IMR-90 (cell line): ENCODE results near the gene SNX15. TPM values are rescaled to one million over a fixed set of nuclear protein-coding genes. Genes with fewer than 3 reads are reported as not detected.

ENCODE experiments used
- ATAC-seq: fragments of 200-7000 bp; cut with Tn5 transposase; 2 replicates; pipeline ENCODE4 v1.9.1; 2020; ENCODE audit warnings: low read depth, mild to moderate bottlenecking, moderate library complexity
- BruUV-seq: library from RNA; stranded (reverse); fragments of 400-500 nt; replicated peaks from 2 replicates; lab custom pipeline; 2021; lab: Mats Ljungman, UMichigan
- CTCF ChIA-PET: fragments of 300-600 bp; formaldehyde crosslinking; extraction: SDS; loops from one replicate; lab custom pipeline; 2021; ENCODE audit warnings: antibody characterized with exemption; lab: Yijun Ruan, JAX
- POLR2A ChIA-PET: fragments of 300-600 bp; sonication (Branson Sonifier 250); formaldehyde crosslinking; loops from one replicate; lab custom pipeline; 2022; ENCODE audit warnings: antibody characterized with exemption; ENCODE audit not compliant: unreplicated experiment; lab: Charles Lee
- DNase-seq: peaks from one replicate; pipeline ENCODE4 v3.0.0; 2013
- H2AFZ ChIP-seq: replicated peaks from 2 replicates; pipeline ENCODE3; 2013; ENCODE audit warnings: low read length, mild to moderate bottlenecking; ENCODE audit not compliant: poor library complexity
- H2AK5ac ChIP-seq: 2 replicates; pipeline ENCODE4 v1.6.1; 2013; ENCODE audit warnings: low read depth, low read length, inconsistent platforms
- H2AK9ac ChIP-seq: replicated peaks from 2 replicates; pipeline ENCODE3; 2013; ENCODE audit warnings: mild to moderate bottlenecking, low read depth, low read length, moderate library complexity; ENCODE audit not compliant: poor library complexity
- H2BK120ac ChIP-seq: 2 replicates; pipeline ENCODE4 v1.6.1; 2013; ENCODE audit warnings: low read depth, low read length, inconsistent platforms
- H2BK15ac ChIP-seq: 3 replicates; pipeline ENCODE4 v1.6.1; 2013; ENCODE audit warnings: low read depth, low read length, inconsistent platforms
- H2BK20ac ChIP-seq: 2 replicates; pipeline ENCODE4 v1.6.1; 2013; ENCODE audit warnings: low read depth, mild to moderate bottlenecking, inconsistent platforms, low read length, moderate library complexity
- H2BK5ac ChIP-seq: 2 replicates; pipeline ENCODE4 v1.6.1; 2013; ENCODE audit warnings: mild to moderate bottlenecking, low read depth, low read length, inconsistent platforms; ENCODE audit not compliant: poor library complexity, severe bottlenecking
- H3K14ac ChIP-seq: replicated peaks from 2 replicates; pipeline ENCODE4 v1.6.1; 2013; ENCODE audit warnings: low read depth, low read length, inconsistent platforms
- H3K18ac ChIP-seq: 2 replicates; pipeline ENCODE4 v1.6.1; 2013; ENCODE audit warnings: low read depth, low read length, control low read depth
- H3K23ac ChIP-seq: 2 replicates; pipeline ENCODE4 v1.6.1; 2013; ENCODE audit warnings: low read depth, low read length, inconsistent platforms
- H3K27ac ChIP-seq: 2 replicates; pipeline ENCODE4 v1.5.1; 2013; ENCODE audit warnings: mild to moderate bottlenecking, control low read depth, low read length; ENCODE audit not compliant: insufficient read depth
- H3K27me3 ChIP-seq: 2 replicates; pipeline ENCODE4 v1.6.1; 2013; ENCODE audit warnings: low read length; ENCODE audit not compliant: control insufficient read depth, insufficient read depth
- H3K36me3 ChIP-seq: 2 replicates; pipeline ENCODE4 v1.6.1; 2013; ENCODE audit warnings: low read length, mixed read lengths; ENCODE audit not compliant: control insufficient read depth, insufficient read depth
- H3K4ac ChIP-seq: 2 replicates; pipeline ENCODE4 v1.6.1; 2013; ENCODE audit warnings: low read depth, low read length, inconsistent platforms
- H3K4me1 ChIP-seq: 2 replicates; pipeline ENCODE4 v1.6.1; 2013; ENCODE audit warnings: low read length, mixed read lengths; ENCODE audit not compliant: control insufficient read depth, insufficient read depth
- H3K4me2 ChIP-seq: 2 replicates; pipeline ENCODE4 v1.6.1; 2013; ENCODE audit warnings: low read depth, mild to moderate bottlenecking, control low read depth, low read length, moderate library complexity
- H3K4me3 ChIP-seq: 2 replicates; pipeline ENCODE4 v1.5.1; 2013; ENCODE audit warnings: low read depth, mild to moderate bottlenecking, control low read depth, low read length, moderate library complexity; ENCODE audit not compliant: insufficient read depth
- H3K56ac ChIP-seq: 2 replicates; pipeline ENCODE4 v1.6.1; 2013; ENCODE audit warnings: low read length, inconsistent platforms; ENCODE audit not compliant: insufficient read depth; ENCODE audit errors: extremely low read depth
- H3K79me1 ChIP-seq, 2 experiments: 2 replicates each; pipeline ENCODE4 v1.6.1; 2013; ENCODE audit warnings: low read length in 2 of 2, inconsistent platforms in 1 of 2, low read depth in 1 of 2
- H3K9ac ChIP-seq: 2 replicates; pipeline ENCODE4 v1.6.1; 2013; ENCODE audit warnings: low read depth, low read length, control low read depth
- H3K9me1 ChIP-seq: 2 replicates; pipeline ENCODE4 v1.6.1; 2013; ENCODE audit warnings: low read length, inconsistent platforms; ENCODE audit not compliant: insufficient read depth
- H3K9me3 ChIP-seq: 2 replicates; pipeline ENCODE4 v1.6.1; 2013; ENCODE audit warnings: low read length; ENCODE audit not compliant: control insufficient read depth, insufficient read depth
- H4K20me1 ChIP-seq: 2 replicates; pipeline ENCODE4 v1.6.1; 2013; ENCODE audit warnings: low read length, inconsistent platforms; ENCODE audit not compliant: insufficient read depth
- H4K5ac ChIP-seq: 2 replicates; pipeline ENCODE4 v1.6.1; 2013; ENCODE audit warnings: mild to moderate bottlenecking, low read depth, low read length, control low read depth
- H4K8ac ChIP-seq, 2 experiments: 2 replicates each; pipeline ENCODE4 v1.6.1; 2013; ENCODE audit warnings: low read depth in 2 of 2, low read length in 2 of 2, control low read depth in 1 of 2, inconsistent platforms in 1 of 2
- H4K91ac ChIP-seq: 2 replicates; pipeline ENCODE4 v1.6.1; 2013; ENCODE audit warnings: low read depth, low read length, inconsistent platforms; ENCODE audit not compliant: insufficient read depth
- CHD1 ChIP-seq: IDR thresholded peaks from 2 replicates; pipeline ENCODE4 v1.6.1; 2012; ENCODE audit warnings: low read depth, low read length, improper control_type of control experiment
- ELK1 ChIP-seq: fragments of 150-350 bp; IDR thresholded peaks from 2 replicates; pipeline ENCODE4 v1.6.1; 2016; ENCODE audit warnings: low read depth, mild to moderate bottlenecking, low read length, moderate library complexity, borderline replicate concordance
- SMC3 ChIP-seq: fragments of 150-350 bp; IDR thresholded peaks from 2 replicates; pipeline ENCODE4 v1.6.1; 2016; ENCODE audit warnings: low read depth, mild to moderate bottlenecking, antibody characterized with exemption, low read length, moderate library complexity
- WGBS, 2 experiments: methylation state at CpG; one replicate each; pipeline versions ENCODE4 v1.1.5 to v1.1.7; 2013; ENCODE audit warnings: missing lambda C conversion rate in 2 of 2; ENCODE audit not compliant: insufficient read length in 1 of 2; ENCODE audit errors: extremely low coverage in 2 of 2; 5-methylcytosine and 5-hydroxymethylcytosine counted together
- dilution Hi-C: fragments of 300-500 bp; cut with HindIII; formaldehyde crosslinking; loops from one replicate; pipeline ENCODE4 v1.14.3; 2018; ENCODE audit warnings: low sequenced_read_pairs; ENCODE audit not compliant: unreplicated experiment
- in situ Hi-C: fragments of 300-500 bp; cut with MboI; formaldehyde crosslinking; loops from 3 replicates; pipeline ENCODE4 v1.14.3; 2019; ENCODE audit warnings: low sequenced_read_pairs, inconsistent platforms, mixed read lengths
- intact Hi-C: fragments of 100-400 bp; cut with micrococcal nuclease; formaldehyde crosslinking; loops from 2 replicates; pipeline ENCODE4 v1.10.0; 2022
- polyA plus RNA-seq, 3 experiments: library from polyadenylated mRNA; depleted of rRNA; stranded (reverse); fragments of >200 nt; gene quantifications; 2 replicates each; pipeline ENCODE4 v1.2.3, GENCODE V29; 2012; ENCODE audit warnings: low replicate concordance in 1 of 3
- total RNA-seq: library from RNA; depleted of rRNA; stranded (reverse); fragments of >200 nt; gene quantifications from 2 replicates; pipeline ENCODE4 v1.2.3, GENCODE V29; 2012

The SNX15 gene
- total and polyA plus RNA-seq, 2 of the 4 experiments (the other 2 are of a cell fraction): 9.0 to 16.3 TPM

DNA sequence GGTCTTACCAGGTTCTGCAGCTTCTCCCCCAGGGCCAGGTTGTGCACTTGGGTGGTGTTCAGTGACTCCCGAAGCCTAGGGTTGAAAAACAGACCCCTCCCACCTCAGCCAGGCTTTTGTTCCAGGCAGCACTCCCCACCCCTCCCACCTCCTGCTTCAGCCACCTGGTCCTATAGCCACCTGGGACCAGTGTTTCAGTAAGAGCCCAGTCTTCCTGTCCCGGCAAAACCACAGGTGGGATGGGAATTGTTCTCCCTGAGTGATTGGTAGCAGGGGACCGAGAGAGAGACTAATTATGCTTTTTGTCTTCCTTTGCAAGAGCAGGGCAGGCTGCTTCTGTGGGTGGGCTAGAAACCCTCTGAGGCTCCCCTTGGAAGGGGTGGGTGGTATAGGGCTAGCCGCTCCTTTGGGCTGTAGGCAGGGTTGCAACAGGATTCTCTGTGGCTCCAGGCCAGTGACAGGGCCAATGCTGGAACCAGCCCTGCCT lies 39.6 kb downstream of the SNX15 start:
- H3K4ac ChIP-seq: no peak overlapping the region
- H3K4me3 ChIP-seq: no peak overlapping the region
- CTCF ChIA-PET: no interaction called here
- no peaks in the 10 kb centered on the region for H3K9me1 ChIP-seq
- WGBS, 2 experiments: 80% methylated on average over 1 of the region's 4 CpGs; no CpG with 5 or more reads in 1 of the 2 experiments
- dilution Hi-C loops: no loop called here
- H2BK120ac ChIP-seq: no peak overlapping the region
- no TSS peak for BruUV-seq
- peaks cover 8% of the 10 kb centered on the region; the same call in 1 of the 2 replicates for H3K27me3 ChIP-seq
- in situ Hi-C loops: no loop called here
- no peak overlapping the region for H3K4me2 ChIP-seq
- TF ChIP-seq ELK1: no peak
- no peak for TF ChIP-seq CHD1
- TF ChIP-seq SMC3: no peak
- no peak overlapping the region for H3K27ac ChIP-seq
- H2AFZ ChIP-seq: no peak overlapping the region
- DNase-seq (no peak), ATAC-seq (no peak)
- no peak overlapping the region for H3K14ac ChIP-seq
- no peak overlapping the region for H3K9ac ChIP-seq
- H2BK20ac ChIP-seq: no peak overlapping the region
- no peak overlapping the region for H4K8ac ChIP-seq
- no peaks in the 10 kb centered on the region for H3K36me3 ChIP-seq
- no peaks in the 10 kb centered on the region for H4K20me1 ChIP-seq
- H4K5ac ChIP-seq: no peak overlapping the region
- H2AK5ac ChIP-seq: no peak overlapping the region
- H2AK9ac ChIP-seq: no peak overlapping the region
- H2BK15ac ChIP-seq: no peak overlapping the region
- no peaks in the 10 kb centered on the region for H3K4me1 ChIP-seq
- no peak overlapping the region for H3K18ac ChIP-seq
- H2BK5ac ChIP-seq: no peak overlapping the region
- no peak overlapping the region for H3K23ac ChIP-seq
- no peak overlapping the region for H4K91ac ChIP-seq
- POLR2A ChIA-PET: no interaction called here
- no peak overlapping the region for H3K56ac ChIP-seq
- no peaks in the 10 kb centered on the region for H3K9me3 ChIP-seq
- intact Hi-C loops: no loop called here
- H3K79me1 ChIP-seq: no peaks in the 10 kb centered on the region
